Mammary epithelial cell (primary cell): ENCODE measurements around the gene NFKB1.

Experiments used
- EZH2 ChIP-seq: IDR thresholded peaks from 2 replicates; pipeline ENCODE4 v1.6.1; 2012; ENCODE audit warnings: low read length, inconsistent platforms, borderline replicate concordance
- TF ChIP-seq, protein P1 (sequence below), 2 donors: IDR thresholded peaks in 1 of 2; conservative IDR thresholded peaks in 1 of 2; 2 replicates each; pipeline ENCODE4 v1.5.1; 2011 to 2012; ENCODE audit warnings: inconsistent platforms in 2 of 2, low read length in 2 of 2, mild to moderate bottlenecking in 2 of 2, control low read depth in 1 of 2, low read depth in 1 of 2; ENCODE audit not compliant: insufficient read depth in 1 of 2; ENCODE audit errors: extremely low read depth in 1 of 2

DNA sequence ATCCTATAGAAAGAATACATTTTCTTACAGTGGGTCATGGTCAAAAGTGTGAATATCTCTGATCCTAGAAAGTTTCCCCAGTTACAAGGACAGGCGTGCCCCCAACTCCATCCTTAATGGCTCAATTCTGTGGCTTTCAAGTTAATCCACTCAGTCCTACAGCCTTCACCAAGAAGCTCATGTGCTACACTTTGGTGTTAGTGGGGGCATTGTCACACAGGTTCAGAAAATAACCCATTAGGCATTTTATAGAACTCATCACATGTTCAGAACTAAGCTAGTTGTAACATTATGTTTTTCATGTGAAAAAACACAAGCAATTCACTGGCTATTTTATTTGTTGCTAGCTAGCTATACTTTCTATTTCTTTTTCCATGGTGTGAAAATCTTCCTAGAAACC lies 20.4 kb downstream of the NFKB1 start:
- TF ChIP-seq, protein P1, sequence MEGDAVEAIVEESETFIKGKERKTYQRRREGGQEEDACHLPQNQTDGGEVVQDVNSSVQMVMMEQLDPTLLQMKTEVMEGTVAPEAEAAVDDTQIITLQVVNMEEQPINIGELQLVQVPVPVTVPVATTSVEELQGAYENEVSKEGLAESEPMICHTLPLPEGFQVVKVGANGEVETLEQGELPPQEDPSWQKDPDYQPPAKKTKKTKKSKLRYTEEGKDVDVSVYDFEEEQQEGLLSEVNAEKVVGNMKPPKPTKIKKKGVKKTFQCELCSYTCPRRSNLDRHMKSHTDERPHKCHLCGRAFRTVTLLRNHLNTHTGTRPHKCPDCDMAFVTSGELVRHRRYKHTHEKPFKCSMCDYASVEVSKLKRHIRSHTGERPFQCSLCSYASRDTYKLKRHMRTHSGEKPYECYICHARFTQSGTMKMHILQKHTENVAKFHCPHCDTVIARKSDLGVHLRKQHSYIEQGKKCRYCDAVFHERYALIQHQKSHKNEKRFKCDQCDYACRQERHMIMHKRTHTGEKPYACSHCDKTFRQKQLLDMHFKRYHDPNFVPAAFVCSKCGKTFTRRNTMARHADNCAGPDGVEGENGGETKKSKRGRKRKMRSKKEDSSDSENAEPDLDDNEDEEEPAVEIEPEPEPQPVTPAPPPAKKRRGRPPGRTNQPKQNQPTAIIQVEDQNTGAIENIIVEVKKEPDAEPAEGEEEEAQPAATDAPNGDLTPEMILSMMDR (conservative IDR thresholded peaks at IDR 0.05 in 1 of 2, IDR thresholded peaks at IDR 0.05 in 1 of 2; ENCODE audit: extremely low read depth in 1 of 2, insufficient read depth in 1 of 2, low read depth in 1 of 2, low read length in 2 of 2), result no peak
- TF ChIP-seq EZH2, result no peak
